GM18498 (cell line): ENCODE results near the gene RIPK1.
A peak's percentile ranks its signal among the peaks of the same experiment; 100 is the strongest.

ENCODE experiments used
- ATAC-seq: cut with Tn5 transposase; IDR thresholded peaks from one replicate; pipeline ENCODE4 v1.9.1; 2021; ENCODE audit warnings: mild to moderate bottlenecking, moderate library complexity; ENCODE audit not compliant: unreplicated experiment

The RIPK1 gene

DNA sequence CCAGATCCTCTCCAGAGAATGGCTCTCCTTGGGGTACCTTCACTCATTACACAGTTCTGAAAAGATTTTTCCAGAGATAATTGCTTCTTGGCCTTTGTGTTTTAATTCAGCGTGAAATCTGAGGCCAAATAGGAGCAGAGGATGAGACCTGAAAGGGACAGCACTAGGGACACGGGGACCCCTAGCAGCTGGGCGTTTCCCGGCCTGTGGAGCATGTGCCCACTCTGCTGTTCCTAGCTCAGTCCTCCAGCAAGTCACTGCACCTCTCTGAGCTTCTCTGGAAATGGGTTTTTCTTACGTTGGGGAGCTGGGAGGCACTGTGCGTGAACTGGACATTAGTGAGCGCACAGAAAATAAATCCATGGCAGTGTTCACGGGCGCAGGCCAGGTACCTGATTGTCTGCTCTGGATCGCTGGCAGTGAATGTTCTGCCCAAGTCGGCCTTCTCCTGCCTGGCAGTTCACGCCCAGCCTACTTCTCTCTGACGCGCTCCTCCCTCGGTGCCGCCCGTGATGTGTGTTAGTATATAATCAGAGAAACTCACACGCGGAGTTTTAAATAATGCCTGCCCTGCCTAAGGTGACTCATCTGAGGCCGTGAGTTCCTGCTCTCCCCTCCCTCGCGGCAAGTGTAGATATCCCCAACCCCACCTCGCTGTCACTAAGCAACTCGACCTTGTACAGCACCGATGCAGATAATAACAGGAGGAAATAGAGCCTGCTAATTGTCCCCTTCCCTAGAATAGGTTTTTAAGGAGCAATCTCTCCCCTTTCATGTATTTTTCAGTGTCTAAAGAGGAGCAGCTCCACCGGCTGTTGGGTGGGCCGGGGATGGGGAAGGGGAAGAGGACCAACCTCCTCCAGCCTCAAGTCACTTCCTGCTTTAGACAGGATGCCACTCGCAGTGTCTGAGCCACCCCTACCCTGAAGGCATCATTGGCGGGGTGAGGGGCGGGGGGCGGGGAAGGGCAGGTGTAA, 91.8 kb downstream of the RIPK1 start:
- no peak for ATAC-seq

- ATAC-seq = no peak
Measured at GRCh38 chr6:3162067-3162497, 93.8 kb downstream of the RIPK1 start.

- ATAC-seq = peak; percentile 71
Measured at GRCh38 chr6:3162565-3163247, 94.4 kb downstream of the RIPK1 start.

DNA sequence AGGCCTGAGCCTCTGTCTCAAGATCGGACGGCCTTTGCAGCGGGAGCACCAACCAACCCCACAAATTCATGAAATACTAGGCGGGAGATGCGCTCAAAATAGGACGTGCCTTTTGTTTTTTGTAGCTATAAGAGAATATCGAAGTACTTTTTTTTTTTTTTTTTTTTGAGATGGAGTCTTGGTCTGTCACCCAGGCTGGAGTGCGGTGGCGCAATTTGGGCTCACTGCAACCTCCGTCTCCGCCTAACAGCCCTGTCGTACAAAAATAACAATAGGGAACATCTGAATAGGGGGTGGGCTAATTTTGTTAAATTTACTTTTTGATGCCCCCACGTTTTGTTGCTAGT, 94.9 kb downstream of the RIPK1 start:
- peak; percentile 6 for ATAC-seq

DNA sequence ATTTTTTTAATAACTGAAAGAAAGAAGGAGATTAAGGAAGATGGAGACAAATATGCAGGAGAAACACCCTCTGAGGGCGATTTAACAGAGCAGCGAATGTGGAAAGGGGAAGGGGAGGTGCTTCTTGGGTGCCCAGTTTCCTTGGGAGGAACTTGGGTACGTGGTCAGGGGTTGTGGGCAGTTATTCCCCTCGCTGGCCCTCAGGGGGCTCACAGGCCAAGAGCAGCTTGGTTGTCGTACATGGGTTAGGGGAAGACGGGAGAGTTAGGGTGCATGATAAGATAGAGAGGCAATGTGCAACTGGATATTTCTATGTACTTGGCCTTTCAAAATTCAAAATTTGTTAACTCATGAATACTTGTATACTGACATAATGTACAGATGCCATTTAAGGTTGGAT, 96.1 kb downstream of the RIPK1 start:
- no peak for ATAC-seq
